Keratinocyte (primary cell): ENCODE results near the gene MLXIPL.

Experiments
- EZH2 ChIP-seq: IDR thresholded peaks from one replicate; pipeline ENCODE4 v1.6.1; 2012; ENCODE audit warnings: inconsistent platforms, mild to moderate bottlenecking, low read length, moderate library complexity
- TF ChIP-seq, protein P1 (sequence below), 3 experiments: IDR thresholded peaks in 1 of 3; conservative IDR thresholded peaks in 1 of 3; optimal IDR thresholded peaks in 1 of 3; 2 replicates in 2 of 3; 3 replicates in 1 of 3; pipeline versions ENCODE3 to v1.5.1; 2011; ENCODE audit warnings: low read length in 3 of 3, mild to moderate bottlenecking in 3 of 3, moderate library complexity in 2 of 3, control low read depth in 1 of 3, inconsistent platforms in 1 of 3; ENCODE audit not compliant: insufficient read depth in 2 of 3; ENCODE audit errors: extremely low read depth in 1 of 3

GRCh38 chr7:73560109-73560835 lies 64.0 kb downstream of the MLXIPL start:
- TF ChIP-seq, protein P1, sequence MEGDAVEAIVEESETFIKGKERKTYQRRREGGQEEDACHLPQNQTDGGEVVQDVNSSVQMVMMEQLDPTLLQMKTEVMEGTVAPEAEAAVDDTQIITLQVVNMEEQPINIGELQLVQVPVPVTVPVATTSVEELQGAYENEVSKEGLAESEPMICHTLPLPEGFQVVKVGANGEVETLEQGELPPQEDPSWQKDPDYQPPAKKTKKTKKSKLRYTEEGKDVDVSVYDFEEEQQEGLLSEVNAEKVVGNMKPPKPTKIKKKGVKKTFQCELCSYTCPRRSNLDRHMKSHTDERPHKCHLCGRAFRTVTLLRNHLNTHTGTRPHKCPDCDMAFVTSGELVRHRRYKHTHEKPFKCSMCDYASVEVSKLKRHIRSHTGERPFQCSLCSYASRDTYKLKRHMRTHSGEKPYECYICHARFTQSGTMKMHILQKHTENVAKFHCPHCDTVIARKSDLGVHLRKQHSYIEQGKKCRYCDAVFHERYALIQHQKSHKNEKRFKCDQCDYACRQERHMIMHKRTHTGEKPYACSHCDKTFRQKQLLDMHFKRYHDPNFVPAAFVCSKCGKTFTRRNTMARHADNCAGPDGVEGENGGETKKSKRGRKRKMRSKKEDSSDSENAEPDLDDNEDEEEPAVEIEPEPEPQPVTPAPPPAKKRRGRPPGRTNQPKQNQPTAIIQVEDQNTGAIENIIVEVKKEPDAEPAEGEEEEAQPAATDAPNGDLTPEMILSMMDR (optimal IDR thresholded peaks at IDR 0.05 in 1 of 3, IDR thresholded peaks at IDR 0.05 in 1 of 3, conservative IDR thresholded peaks at IDR 0.05 in 1 of 3; ENCODE audit: extremely low read depth in 1 of 3, insufficient read depth in 2 of 3, low read length in 3 of 3) = no peak
- TF ChIP-seq EZH2 = no peak
